SK-N-SH treated with all-trans-retinoic acid at 6 μM for 48 hours (cell line): ENCODE measurements around the gene SPOCK1.

Experiments
- ATAC-seq: fragments of 200-7000 bp; cut with Tn5 transposase; 3 replicates; pipeline ENCODE4 v1.9.1; 2020; ENCODE audit warnings: mild to moderate bottlenecking, moderate library complexity
- ARNTL ChIP-seq: fragments of 450-650 bp; formaldehyde crosslinking; IDR thresholded peaks from 2 replicates; pipeline ENCODE4 v1.5.0; 2020; ENCODE audit warnings: low read depth, mild to moderate bottlenecking, moderate library complexity, borderline replicate concordance
- BACH2 ChIP-seq: fragments of 250-450 bp; sonication (Bioruptor Pico); IDR thresholded peaks from 2 replicates; pipeline ENCODE4 v1.9.0; 2021; ENCODE audit warnings: mild to moderate bottlenecking, borderline replicate concordance
- CSDC2 ChIP-seq: fragments of 250-450 bp; sonication (Bioruptor Pico); IDR thresholded peaks from 2 replicates; pipeline ENCODE4 v1.5.0; 2020; ENCODE audit warnings: mild to moderate bottlenecking, moderate library complexity
- ESRRG ChIP-seq: fragments of 250-450 bp; sonication (Bioruptor Pico); IDR thresholded peaks from 2 replicates; pipeline ENCODE4 v1.6.1; 2021; ENCODE audit warnings: mild to moderate bottlenecking
- GLIS3 ChIP-seq: fragments of 250-450 bp; sonication (Bioruptor Pico); IDR thresholded peaks from 2 replicates; pipeline ENCODE4 v1.5.0; 2020; ENCODE audit warnings: mild to moderate bottlenecking, moderate library complexity
- ISL1 ChIP-seq: fragments of 250-450 bp; sonication (Bioruptor Pico); IDR thresholded peaks from 2 replicates; pipeline ENCODE4 v2.1.2; 2022; ENCODE audit warnings: mild to moderate bottlenecking, moderate library complexity
- OSR1 ChIP-seq: fragments of 250-450 bp; sonication (Bioruptor Pico); IDR thresholded peaks from 2 replicates; pipeline ENCODE4 v1.8.0; 2022; ENCODE audit warnings: moderate library complexity, mild to moderate bottlenecking, inconsistent platforms
- RARB ChIP-seq: fragments of 250-450 bp; sonication (Bioruptor Pico); IDR thresholded peaks from 2 replicates; pipeline ENCODE4 v1.8.0; 2021; ENCODE audit warnings: mild to moderate bottlenecking, moderate library complexity
- SNAI2 ChIP-seq: fragments of 250-450 bp; sonication (Bioruptor Pico); IDR thresholded peaks from 2 replicates; pipeline ENCODE4 v1.5.0; 2020; ENCODE audit warnings: mild to moderate bottlenecking, moderate library complexity
- TCF4 ChIP-seq: fragments of 250-450 bp; sonication (Bioruptor Pico); IDR thresholded peaks from 2 replicates; pipeline ENCODE4 v1.8.0; 2021; ENCODE audit warnings: mild to moderate bottlenecking, moderate library complexity, borderline replicate concordance
- TOX ChIP-seq: fragments of 250-450 bp; sonication (Bioruptor Pico); IDR thresholded peaks from 2 replicates; pipeline ENCODE4 v1.8.0; 2021; ENCODE audit warnings: mild to moderate bottlenecking, moderate library complexity, borderline replicate concordance
- ZC3H10 ChIP-seq: fragments of 250-450 bp; sonication (Bioruptor Pico); IDR thresholded peaks from 2 replicates; pipeline ENCODE4 v1.5.1; 2021; ENCODE audit warnings: mild to moderate bottlenecking, moderate library complexity
- ZFP3 ChIP-seq: fragments of 250-450 bp; sonication (Bioruptor Pico); IDR thresholded peaks from 2 replicates; pipeline ENCODE4 v1.5.0; 2020; ENCODE audit warnings: mild to moderate bottlenecking, moderate library complexity
- ZFP30 ChIP-seq: fragments of 450-650 bp; formaldehyde crosslinking; IDR thresholded peaks from 2 replicates; pipeline ENCODE4 v1.5.0; 2022; ENCODE audit warnings: mild to moderate bottlenecking, moderate library complexity
- ZNF565 ChIP-seq: fragments of 450-650 bp; formaldehyde crosslinking; conservative IDR thresholded peaks from 2 replicates; pipeline ENCODE4 v1.5.0; 2020; ENCODE audit warnings: low read depth, mild to moderate bottlenecking, moderate library complexity
- ZNF70 ChIP-seq: fragments of 450-650 bp; formaldehyde crosslinking; IDR thresholded peaks from 2 replicates; pipeline ENCODE4 v1.5.0; 2020; ENCODE audit warnings: mild to moderate bottlenecking, moderate library complexity
- ZNF8 ChIP-seq: fragments of 450-650 bp; formaldehyde crosslinking; IDR thresholded peaks from 2 replicates; pipeline ENCODE4 v1.5.0; 2020; ENCODE audit warnings: mild to moderate bottlenecking, moderate library complexity
- TF ChIP-seq, protein P1 (sequence below): fragments of 250-450 bp; sonication (Bioruptor Pico); IDR thresholded peaks from 2 replicates; pipeline ENCODE4 v1.8.0; 2021; ENCODE audit warnings: low read depth, mild to moderate bottlenecking, moderate library complexity, borderline replicate concordance
- TF ChIP-seq, protein P2 (sequence below): fragments of 250-450 bp; sonication (Bioruptor Pico); IDR thresholded peaks from 2 replicates; pipeline ENCODE4 v1.5.1; 2020; ENCODE audit warnings: low read depth, mild to moderate bottlenecking, moderate library complexity
- TF ChIP-seq, protein P3 (sequence below): fragments of 250-450 bp; sonication (Bioruptor Pico); IDR thresholded peaks from 2 replicates; pipeline ENCODE4 v1.8.0; 2020; ENCODE audit warnings: mild to moderate bottlenecking, moderate library complexity, borderline replicate concordance
- TF ChIP-seq, protein P4 (sequence below): fragments of 250-450 bp; sonication (Bioruptor Pico); IDR thresholded peaks from 2 replicates; pipeline ENCODE4 v1.5.1; 2021; ENCODE audit warnings: mild to moderate bottlenecking, moderate library complexity
- TF ChIP-seq, protein P5 (sequence below): fragments of 250-450 bp; sonication (Bioruptor Pico); IDR thresholded peaks from 2 replicates; pipeline ENCODE4 v1.5.0; 2020; ENCODE audit warnings: mild to moderate bottlenecking, moderate library complexity

SPOCK1 gene

DNA sequence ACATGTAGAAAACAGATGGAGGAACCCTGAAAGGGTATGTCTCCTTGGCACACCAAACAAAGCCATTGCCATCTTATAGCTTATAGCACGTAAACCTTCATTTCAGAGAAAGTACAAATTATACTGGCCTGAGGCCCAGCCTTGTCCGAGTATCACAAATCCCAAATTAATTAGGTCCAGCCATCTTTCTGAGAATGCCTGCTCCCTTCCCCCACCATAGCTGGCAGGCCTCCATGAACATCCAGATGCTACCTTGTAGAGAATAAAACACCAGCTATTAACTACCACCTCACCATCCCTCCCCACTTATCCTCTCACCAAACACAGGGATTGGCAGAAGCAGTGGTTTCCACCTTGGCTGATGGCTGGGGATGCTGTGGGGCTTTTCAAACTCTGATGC is 224.0 kb downstream of the SPOCK1 start:
- no peak for ATAC-seq
- TF ChIP-seq TCF4 (no peak), TOX (CRISPR knock-in tag) (no peak), ZNF565 (CRISPR knock-in tag) (no peak), ESRRG (CRISPR knock-in tag) (no peak), ISL1 (no peak), OSR1 (no peak), ZC3H10 (CRISPR knock-in tag) (no peak), BACH2 (no peak), ZFP3 (CRISPR knock-in tag) (no peak), ZNF8 (CRISPR knock-in tag) (no peak), ZNF70 (CRISPR knock-in tag) (no peak), SNAI2 (CRISPR knock-in tag) (no peak)
- TF ChIP-seq, protein P1, sequence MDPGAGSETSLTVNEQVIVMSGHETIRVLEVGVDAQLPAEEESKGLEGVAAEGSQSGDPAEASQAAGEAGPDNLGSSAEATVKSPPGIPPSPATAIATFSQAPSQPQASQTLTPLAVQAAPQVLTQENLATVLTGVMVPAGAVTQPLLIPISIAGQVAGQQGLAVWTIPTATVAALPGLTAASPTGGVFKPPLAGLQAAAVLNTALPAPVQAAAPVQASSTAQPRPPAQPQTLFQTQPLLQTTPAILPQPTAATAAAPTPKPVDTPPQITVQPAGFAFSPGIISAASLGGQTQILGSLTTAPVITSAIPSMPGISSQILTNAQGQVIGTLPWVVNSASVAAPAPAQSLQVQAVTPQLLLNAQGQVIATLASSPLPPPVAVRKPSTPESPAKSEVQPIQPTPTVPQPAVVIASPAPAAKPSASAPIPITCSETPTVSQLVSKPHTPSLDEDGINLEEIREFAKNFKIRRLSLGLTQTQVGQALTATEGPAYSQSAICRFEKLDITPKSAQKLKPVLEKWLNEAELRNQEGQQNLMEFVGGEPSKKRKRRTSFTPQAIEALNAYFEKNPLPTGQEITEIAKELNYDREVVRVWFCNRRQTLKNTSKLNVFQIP: no peak
- TF ChIP-seq, protein P2, sequence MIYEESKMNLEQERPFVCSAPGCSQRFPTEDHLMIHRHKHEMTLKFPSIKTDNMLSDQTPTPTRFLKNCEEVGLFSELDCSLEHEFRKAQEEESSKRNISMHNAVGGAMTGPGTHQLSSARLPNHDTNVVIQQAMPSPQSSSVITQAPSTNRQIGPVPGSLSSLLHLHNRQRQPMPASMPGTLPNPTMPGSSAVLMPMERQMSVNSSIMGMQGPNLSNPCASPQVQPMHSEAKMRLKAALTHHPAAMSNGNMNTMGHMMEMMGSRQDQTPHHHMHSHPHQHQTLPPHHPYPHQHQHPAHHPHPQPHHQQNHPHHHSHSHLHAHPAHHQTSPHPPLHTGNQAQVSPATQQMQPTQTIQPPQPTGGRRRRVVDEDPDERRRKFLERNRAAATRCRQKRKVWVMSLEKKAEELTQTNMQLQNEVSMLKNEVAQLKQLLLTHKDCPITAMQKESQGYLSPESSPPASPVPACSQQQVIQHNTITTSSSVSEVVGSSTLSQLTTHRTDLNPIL: no peak

DNA sequence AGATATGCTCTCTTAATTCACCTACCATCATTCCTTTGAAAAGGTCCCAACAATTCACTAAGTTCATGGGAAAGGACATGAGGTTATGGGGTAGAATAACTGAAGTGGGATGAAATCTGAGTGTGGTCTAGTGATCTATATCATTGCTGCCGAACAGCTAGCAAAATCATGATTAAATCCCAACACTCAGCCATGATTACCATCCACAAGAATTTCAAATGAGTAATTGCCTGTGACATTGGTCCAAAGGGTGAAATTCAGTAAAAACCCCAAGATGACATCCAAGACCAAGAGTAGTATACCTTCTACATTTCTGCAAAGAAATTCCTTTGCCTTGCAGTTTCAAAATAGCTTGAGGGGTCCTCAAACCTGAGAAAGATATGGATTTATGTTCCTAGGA is 225.6 kb downstream of the SPOCK1 start:
- TF ChIP-seq, protein P3, sequence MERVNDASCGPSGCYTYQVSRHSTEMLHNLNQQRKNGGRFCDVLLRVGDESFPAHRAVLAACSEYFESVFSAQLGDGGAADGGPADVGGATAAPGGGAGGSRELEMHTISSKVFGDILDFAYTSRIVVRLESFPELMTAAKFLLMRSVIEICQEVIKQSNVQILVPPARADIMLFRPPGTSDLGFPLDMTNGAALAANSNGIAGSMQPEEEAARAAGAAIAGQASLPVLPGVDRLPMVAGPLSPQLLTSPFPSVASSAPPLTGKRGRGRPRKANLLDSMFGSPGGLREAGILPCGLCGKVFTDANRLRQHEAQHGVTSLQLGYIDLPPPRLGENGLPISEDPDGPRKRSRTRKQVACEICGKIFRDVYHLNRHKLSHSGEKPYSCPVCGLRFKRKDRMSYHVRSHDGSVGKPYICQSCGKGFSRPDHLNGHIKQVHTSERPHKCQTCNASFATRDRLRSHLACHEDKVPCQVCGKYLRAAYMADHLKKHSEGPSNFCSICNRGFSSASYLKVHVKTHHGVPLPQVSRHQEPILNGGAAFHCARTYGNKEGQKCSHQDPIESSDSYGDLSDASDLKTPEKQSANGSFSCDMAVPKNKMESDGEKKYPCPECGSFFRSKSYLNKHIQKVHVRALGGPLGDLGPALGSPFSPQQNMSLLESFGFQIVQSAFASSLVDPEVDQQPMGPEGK: no peak
- TF ChIP-seq ZNF8 (CRISPR knock-in tag): no peak
- TF ChIP-seq ESRRG (CRISPR knock-in tag): no peak
- TF ChIP-seq BACH2: no peak
- TF ChIP-seq ZFP3 (CRISPR knock-in tag): no peak
- no peak for TF ChIP-seq GLIS3
- TF ChIP-seq CSDC2 (CRISPR knock-in tag): no peak
- TF ChIP-seq, protein P1: no peak
- TF ChIP-seq ZC3H10 (CRISPR knock-in tag): no peak
- no peak for TF ChIP-seq RARB (CRISPR knock-in tag)
- no peak for TF ChIP-seq ZFP30 (CRISPR knock-in tag)
- no peak for TF ChIP-seq ZNF70 (CRISPR knock-in tag)
- TF ChIP-seq, protein P4, sequence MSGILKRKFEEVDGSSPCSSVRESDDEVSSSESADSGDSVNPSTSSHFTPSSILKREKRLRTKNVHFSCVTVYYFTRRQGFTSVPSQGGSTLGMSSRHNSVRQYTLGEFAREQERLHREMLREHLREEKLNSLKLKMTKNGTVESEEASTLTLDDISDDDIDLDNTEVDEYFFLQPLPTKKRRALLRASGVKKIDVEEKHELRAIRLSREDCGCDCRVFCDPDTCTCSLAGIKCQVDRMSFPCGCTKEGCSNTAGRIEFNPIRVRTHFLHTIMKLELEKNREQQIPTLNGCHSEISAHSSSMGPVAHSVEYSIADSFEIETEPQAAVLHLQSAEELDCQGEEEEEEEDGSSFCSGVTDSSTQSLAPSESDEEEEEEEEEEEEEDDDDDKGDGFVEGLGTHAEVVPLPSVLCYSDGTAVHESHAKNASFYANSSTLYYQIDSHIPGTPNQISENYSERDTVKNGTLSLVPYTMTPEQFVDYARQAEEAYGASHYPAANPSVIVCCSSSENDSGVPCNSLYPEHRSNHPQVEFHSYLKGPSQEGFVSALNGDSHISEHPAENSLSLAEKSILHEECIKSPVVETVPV (CRISPR knock-in tag): no peak
- no peak for TF ChIP-seq ARNTL (CRISPR knock-in tag)
- no peak for TF ChIP-seq TOX (CRISPR knock-in tag)
- TF ChIP-seq TCF4: no peak
- ATAC-seq: no peak

DNA sequence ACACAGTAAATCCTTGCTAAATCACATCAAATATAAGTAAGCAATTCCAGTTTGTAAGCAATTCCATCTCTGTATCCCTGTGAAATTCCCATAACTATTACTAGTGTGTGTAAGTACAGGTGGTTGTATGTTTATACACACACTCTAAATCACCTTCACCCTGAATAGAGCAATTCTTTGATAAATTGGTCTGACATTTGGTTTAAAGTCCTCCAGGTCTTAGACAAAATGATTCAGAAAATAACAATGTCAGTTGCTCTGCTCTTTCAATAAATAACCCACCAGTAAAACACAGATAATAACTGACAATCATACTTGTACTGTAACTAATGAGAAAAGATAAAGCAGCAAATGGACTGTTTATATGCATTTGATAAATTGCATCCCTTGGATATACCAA is 226.3 kb downstream of the SPOCK1 start:
- ATAC-seq: no peak
- TF ChIP-seq ISL1 (no peak), CSDC2 (CRISPR knock-in tag) (no peak), TOX (CRISPR knock-in tag) (no peak), ZNF565 (CRISPR knock-in tag) (no peak), ESRRG (CRISPR knock-in tag) (no peak), OSR1 (no peak), BACH2 (no peak), SNAI2 (CRISPR knock-in tag) (no peak)
- TF ChIP-seq, protein P2: no peak
- TF ChIP-seq, protein P5, sequence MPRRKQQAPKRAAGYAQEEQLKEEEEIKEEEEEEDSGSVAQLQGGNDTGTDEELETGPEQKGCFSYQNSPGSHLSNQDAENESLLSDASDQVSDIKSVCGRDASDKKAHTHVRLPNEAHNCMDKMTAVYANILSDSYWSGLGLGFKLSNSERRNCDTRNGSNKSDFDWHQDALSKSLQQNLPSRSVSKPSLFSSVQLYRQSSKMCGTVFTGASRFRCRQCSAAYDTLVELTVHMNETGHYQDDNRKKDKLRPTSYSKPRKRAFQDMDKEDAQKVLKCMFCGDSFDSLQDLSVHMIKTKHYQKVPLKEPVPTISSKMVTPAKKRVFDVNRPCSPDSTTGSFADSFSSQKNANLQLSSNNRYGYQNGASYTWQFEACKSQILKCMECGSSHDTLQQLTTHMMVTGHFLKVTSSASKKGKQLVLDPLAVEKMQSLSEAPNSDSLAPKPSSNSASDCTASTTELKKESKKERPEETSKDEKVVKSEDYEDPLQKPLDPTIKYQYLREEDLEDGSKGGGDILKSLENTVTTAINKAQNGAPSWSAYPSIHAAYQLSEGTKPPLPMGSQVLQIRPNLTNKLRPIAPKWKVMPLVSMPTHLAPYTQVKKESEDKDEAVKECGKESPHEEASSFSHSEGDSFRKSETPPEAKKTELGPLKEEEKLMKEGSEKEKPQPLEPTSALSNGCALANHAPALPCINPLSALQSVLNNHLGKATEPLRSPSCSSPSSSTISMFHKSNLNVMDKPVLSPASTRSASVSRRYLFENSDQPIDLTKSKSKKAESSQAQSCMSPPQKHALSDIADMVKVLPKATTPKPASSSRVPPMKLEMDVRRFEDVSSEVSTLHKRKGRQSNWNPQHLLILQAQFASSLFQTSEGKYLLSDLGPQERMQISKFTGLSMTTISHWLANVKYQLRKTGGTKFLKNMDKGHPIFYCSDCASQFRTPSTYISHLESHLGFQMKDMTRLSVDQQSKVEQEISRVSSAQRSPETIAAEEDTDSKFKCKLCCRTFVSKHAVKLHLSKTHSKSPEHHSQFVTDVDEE (CRISPR knock-in tag): no peak
